ENCODE measurements around the gene HADHA.

Gene HADHA

GRCh38 chr2:26185304-26185928 is 59.0 kb downstream of the HADHA start:
- no peak for TF ChIP-seq FOXP2 (optimal IDR thresholded peaks at IDR 0.05; ENCODE audit: borderline replicate concordance, extremely low read depth, extremely low read length, insufficient read depth)
- TF ChIP-seq POLR2AphosphoS5 (IDR thresholded peaks at IDR 0.05; ENCODE audit: low read depth, low read length), result no peak
- TF ChIP-seq SIN3A (IDR thresholded peaks at IDR 0.05; ENCODE audit: borderline replicate concordance, insufficient read depth, low read length), result no peak
- no peak for TF ChIP-seq TAF1 (IDR thresholded peaks at IDR 0.05; ENCODE audit: borderline replicate concordance, insufficient read depth, low read length)
- TF ChIP-seq, protein P1, sequence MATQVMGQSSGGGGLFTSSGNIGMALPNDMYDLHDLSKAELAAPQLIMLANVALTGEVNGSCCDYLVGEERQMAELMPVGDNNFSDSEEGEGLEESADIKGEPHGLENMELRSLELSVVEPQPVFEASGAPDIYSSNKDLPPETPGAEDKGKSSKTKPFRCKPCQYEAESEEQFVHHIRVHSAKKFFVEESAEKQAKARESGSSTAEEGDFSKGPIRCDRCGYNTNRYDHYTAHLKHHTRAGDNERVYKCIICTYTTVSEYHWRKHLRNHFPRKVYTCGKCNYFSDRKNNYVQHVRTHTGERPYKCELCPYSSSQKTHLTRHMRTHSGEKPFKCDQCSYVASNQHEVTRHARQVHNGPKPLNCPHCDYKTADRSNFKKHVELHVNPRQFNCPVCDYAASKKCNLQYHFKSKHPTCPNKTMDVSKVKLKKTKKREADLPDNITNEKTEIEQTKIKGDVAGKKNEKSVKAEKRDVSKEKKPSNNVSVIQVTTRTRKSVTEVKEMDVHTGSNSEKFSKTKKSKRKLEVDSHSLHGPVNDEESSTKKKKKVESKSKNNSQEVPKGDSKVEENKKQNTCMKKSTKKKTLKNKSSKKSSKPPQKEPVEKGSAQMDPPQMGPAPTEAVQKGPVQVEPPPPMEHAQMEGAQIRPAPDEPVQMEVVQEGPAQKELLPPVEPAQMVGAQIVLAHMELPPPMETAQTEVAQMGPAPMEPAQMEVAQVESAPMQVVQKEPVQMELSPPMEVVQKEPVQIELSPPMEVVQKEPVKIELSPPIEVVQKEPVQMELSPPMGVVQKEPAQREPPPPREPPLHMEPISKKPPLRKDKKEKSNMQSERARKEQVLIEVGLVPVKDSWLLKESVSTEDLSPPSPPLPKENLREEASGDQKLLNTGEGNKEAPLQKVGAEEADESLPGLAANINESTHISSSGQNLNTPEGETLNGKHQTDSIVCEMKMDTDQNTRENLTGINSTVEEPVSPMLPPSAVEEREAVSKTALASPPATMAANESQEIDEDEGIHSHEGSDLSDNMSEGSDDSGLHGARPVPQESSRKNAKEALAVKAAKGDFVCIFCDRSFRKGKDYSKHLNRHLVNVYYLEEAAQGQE (IDR thresholded peaks at IDR 0.05; ENCODE audit: insufficient read depth in 1 of 2, low read depth in 2 of 2, low read length in 2 of 2), result no peak

GRCh38 chr2:26184555-26185303 is 59.7 kb downstream of the HADHA start:
- TF ChIP-seq, protein P1 (IDR thresholded peaks at IDR 0.05; ENCODE audit: insufficient read depth in 1 of 2, low read depth in 2 of 2, low read length in 2 of 2), result peak in 1 of 2 experiments; percentile 32; a peak in 1 of 4 replicates
- TF ChIP-seq TAF1 (IDR thresholded peaks at IDR 0.05; ENCODE audit: borderline replicate concordance, insufficient read depth, low read length) (0 out of 2 replicates have a peak, but pooled peaks have one; percentile 36), POLR2AphosphoS5 (IDR thresholded peaks at IDR 0.05; ENCODE audit: low read depth, low read length) (no peak; the same call in 1 of the 2 replicates), FOXP2 (optimal IDR thresholded peaks at IDR 0.05; ENCODE audit: borderline replicate concordance, extremely low read depth, extremely low read length, insufficient read depth) (peak; percentile 90), SIN3A (IDR thresholded peaks at IDR 0.05; ENCODE audit: borderline replicate concordance, insufficient read depth, low read length) (no peak)

GRCh38 chr2:26184121-26184520 is 60.3 kb downstream of the HADHA start:
- TF ChIP-seq, protein P1 (IDR thresholded peaks at IDR 0.05; ENCODE audit: insufficient read depth in 1 of 2, low read depth in 2 of 2, low read length in 2 of 2), result no peak
- TF ChIP-seq TAF1 (IDR thresholded peaks at IDR 0.05; ENCODE audit: borderline replicate concordance, insufficient read depth, low read length) (no peak), FOXP2 (optimal IDR thresholded peaks at IDR 0.05; ENCODE audit: borderline replicate concordance, extremely low read depth, extremely low read length, insufficient read depth) (no peak), POLR2AphosphoS5 (IDR thresholded peaks at IDR 0.05; ENCODE audit: low read depth, low read length) (no peak), SIN3A (IDR thresholded peaks at IDR 0.05; ENCODE audit: borderline replicate concordance, insufficient read depth, low read length) (no peak)

GRCh38 chr2:26182887-26183630 is 61.4 kb downstream of the HADHA start:
- TF ChIP-seq TAF1 (IDR thresholded peaks at IDR 0.05; ENCODE audit: borderline replicate concordance, insufficient read depth, low read length) (no peak), SIN3A (IDR thresholded peaks at IDR 0.05; ENCODE audit: borderline replicate concordance, insufficient read depth, low read length) (no peak), POLR2AphosphoS5 (IDR thresholded peaks at IDR 0.05; ENCODE audit: low read depth, low read length) (no peak), FOXP2 (optimal IDR thresholded peaks at IDR 0.05; ENCODE audit: borderline replicate concordance, extremely low read depth, extremely low read length, insufficient read depth) (no peak)
- TF ChIP-seq, protein P1 (IDR thresholded peaks at IDR 0.05; ENCODE audit: insufficient read depth in 1 of 2, low read depth in 2 of 2, low read length in 2 of 2), result no peak
